ENCODE measurements around the gene DRAXIN. TPM values are rescaled to one million over a fixed set of nuclear protein-coding genes. Genes with fewer than 3 reads are reported as not detected.

DRAXIN gene
- polyA plus RNA-seq, 1 donor from 2014 or later, result 33.5 TPM

GRCh38 chr1:11765661-11766428, 74.3 kb downstream of the DRAXIN start:
- H3K79me2 ChIP-seq (replicated peaks; ENCODE audit: insufficient read depth, low read length), result no peaks in the 10 kb centered on the region
- no peak overlapping the region for H3K4me3 ChIP-seq (ENCODE audit: low read length)
- TF ChIP-seq POLR2AphosphoS5 (IDR thresholded peaks at IDR 0.05) (no peak), REST (IDR thresholded peaks at IDR 0.05; ENCODE audit: borderline replicate concordance) (no peak), RAD21 (conservative IDR thresholded peaks at IDR 0.05) (no peak), TAF1 (IDR thresholded peaks at IDR 0.05; ENCODE audit: low read depth) (no peak), SMC3 (conservative IDR thresholded peaks at IDR 0.05; ENCODE audit: poor library complexity) (no peak), CTCF (IDR thresholded peaks at IDR 0.05; ENCODE audit: poor library complexity, severe bottlenecking) (no peak), EP300 (conservative IDR thresholded peaks at IDR 0.05; ENCODE audit: poor library complexity, severe bottlenecking) (no peak), EZH2 (IDR thresholded peaks at IDR 0.05; ENCODE audit: borderline replicate concordance, insufficient read depth, low read length, poor library complexity, severe bottlenecking) (no peak), MXI1 (conservative IDR thresholded peaks at IDR 0.05; ENCODE audit: poor library complexity, severe bottlenecking) (no peak)
- H3K9me2 ChIP-seq (ENCODE audit: insufficient read depth, low read length), result no peaks in the 10 kb centered on the region
- H3K36me3 ChIP-seq (ENCODE audit: insufficient read depth, low read length), result no peaks in the 10 kb centered on the region
- no peak overlapping the region for H3K27ac ChIP-seq (ENCODE audit: low read length)
- no peak overlapping the region for H2AFZ ChIP-seq (ENCODE audit: low read depth, low read length)
- H3K9ac ChIP-seq (ENCODE audit: low read length), result no peak overlapping the region
- no peaks in the 10 kb centered on the region for H3K27me3 ChIP-seq (ENCODE audit: insufficient read depth, low read depth, low read length)
- no peaks in the 10 kb centered on the region for H3K9me3 ChIP-seq (ENCODE audit: low read length)
- no peaks in the 10 kb centered on the region for H3F3A ChIP-seq (ENCODE audit: insufficient read depth, low read length, poor library complexity, severe bottlenecking)
- no peaks in the 10 kb centered on the region for H4K20me1 ChIP-seq (ENCODE audit: insufficient read depth)
- no peak overlapping the region for H3K4me2 ChIP-seq (ENCODE audit: low read length)

GRCh38 chr1:11766429-11766776, 74.9 kb downstream of the DRAXIN start:
- TF ChIP-seq RAD21 (conservative IDR thresholded peaks at IDR 0.05), result no peak
- H2AFZ ChIP-seq (ENCODE audit: low read depth, low read length), result no peak overlapping the region

More at GRCh38 chr1:11766429-11766776, 74.9 kb downstream of the DRAXIN start:
- Histone ChIP-seq H3K9ac (ENCODE audit: low read length) (no peak overlapping the region), H3K9me3 (ENCODE audit: low read length) (no peaks in the 10 kb centered on the region), H3K79me2 (replicated peaks; ENCODE audit: insufficient read depth, low read length) (no peaks in the 10 kb centered on the region), H3K4me3 (ENCODE audit: low read length) (no peak overlapping the region), H3K36me3 (ENCODE audit: insufficient read depth, low read length) (no peaks in the 10 kb centered on the region), H3K4me2 (ENCODE audit: low read length) (no peak overlapping the region), H4K20me1 (ENCODE audit: insufficient read depth) (no peaks in the 10 kb centered on the region), H3K27me3 (ENCODE audit: insufficient read depth, low read depth, low read length) (no peaks in the 10 kb centered on the region), H3F3A (ENCODE audit: insufficient read depth, low read length, poor library complexity, severe bottlenecking) (no peaks in the 10 kb centered on the region), H3K27ac (ENCODE audit: low read length) (no peak overlapping the region), H3K9me2 (ENCODE audit: insufficient read depth, low read length) (no peaks in the 10 kb centered on the region)

All from neural cell (in vitro differentiated cells).